MM.1S (cell line): Measurements from ENCODE around the gene IL33.

Source experiments
- DNase-seq: peaks from one replicate; pipeline ENCODE4 v3.0.0-alpha.2; 2015
- H2AFZ ChIP-seq: fragments of 300-600 bp; sonication (generic); 2 replicates; pipeline ENCODE4 v1.6.0; 2016; ENCODE audit warnings: antibody characterized with exemption, low read length
- H3F3A ChIP-seq: fragments of 300-600 bp; sonication (generic); 2 replicates; pipeline ENCODE4 v1.6.1; 2016; ENCODE audit warnings: mild to moderate bottlenecking, antibody characterized with exemption, low read length, moderate library complexity, mixed read lengths; ENCODE audit not compliant: insufficient read depth
- H3K27ac ChIP-seq: fragments of 300-600 bp; sonication (generic); 2 replicates; pipeline ENCODE4 v1.5.1; 2016; ENCODE audit warnings: mild to moderate bottlenecking, low read length
- H3K27me3 ChIP-seq: fragments of 300-600 bp; sonication (generic); replicated peaks from 2 replicates; pipeline ENCODE4 v1.6.0; 2016; ENCODE audit warnings: low read length; ENCODE audit not compliant: insufficient read depth
- H3K36me3 ChIP-seq: fragments of 300-600 bp; sonication (generic); replicated peaks from 2 replicates; pipeline ENCODE4 v1.6.1; 2016; ENCODE audit warnings: mild to moderate bottlenecking, low read length, mixed read lengths; ENCODE audit not compliant: insufficient read depth
- H3K4me1 ChIP-seq: fragments of 300-600 bp; sonication (generic); 2 replicates; pipeline ENCODE4 v1.6.1; 2016; ENCODE audit warnings: low read length, mixed read lengths
- H3K4me2 ChIP-seq: fragments of 300-600 bp; sonication (generic); 2 replicates; pipeline ENCODE4 v1.6.0; 2016; ENCODE audit warnings: low read depth, low read length
- H3K4me3 ChIP-seq: fragments of 300-600 bp; sonication (generic); 2 replicates; pipeline ENCODE4 v1.5.1; 2016; ENCODE audit warnings: low read length, mixed read lengths
- H3K79me2 ChIP-seq: fragments of 300-600 bp; sonication (generic); 2 replicates; pipeline ENCODE4 v1.6.1; 2016; ENCODE audit warnings: mixed run types, low read length, mixed read lengths
- H3K9ac ChIP-seq: fragments of 300-600 bp; sonication (generic); 2 replicates; pipeline ENCODE4 v1.6.1; 2016; ENCODE audit warnings: low read length, mixed read lengths
- H3K9me2 ChIP-seq: fragments of 300-600 bp; sonication (generic); replicated peaks from 2 replicates; pipeline ENCODE4 v1.6.1; 2016; ENCODE audit warnings: mild to moderate bottlenecking, low read length, mixed read lengths; ENCODE audit not compliant: insufficient read depth
- H3K9me3 ChIP-seq: fragments of 300-600 bp; sonication (generic); replicated peaks from 2 replicates; pipeline ENCODE4 v1.6.1; 2016; ENCODE audit warnings: mild to moderate bottlenecking, low read length, mixed read lengths; ENCODE audit not compliant: insufficient read depth
- H4K20me1 ChIP-seq: fragments of 300-600 bp; sonication (generic); 2 replicates; pipeline ENCODE4 v1.6.1; 2016; ENCODE audit warnings: mild to moderate bottlenecking, low read length, moderate library complexity, mixed read lengths; ENCODE audit not compliant: insufficient read depth
- CTCF ChIP-seq: fragments of 300-600 bp; sonication (generic); IDR thresholded peaks from 2 replicates; pipeline ENCODE4 v1.5.1; 2016; ENCODE audit warnings: antibody characterized with exemption, low read length, mixed read lengths
- EZH2 ChIP-seq: fragments of 300-600 bp; sonication (generic); optimal IDR thresholded peaks from 2 replicates; pipeline ENCODE3; 2017; ENCODE audit warnings: low read depth, mild to moderate bottlenecking, antibody characterized with exemption, low read length, mixed read lengths
- EZH2phosphoT487 ChIP-seq: fragments of 300-600 bp; sonication (generic); IDR thresholded peaks from 2 replicates; pipeline ENCODE4 v1.6.1; 2018; ENCODE audit warnings: antibody characterized with exemption, low read length

The IL33 gene

GRCh38 chr9:6277417-6277816 is 61.8 kb downstream of the IL33 start:
- Histone ChIP-seq H3F3A (no peaks in the 10 kb centered on the region), H3K9me3 (no peaks in the 10 kb centered on the region), H3K9ac (no peak overlapping the region), H3K9me2 (no peaks in the 10 kb centered on the region), H3K4me3 (no peak overlapping the region), H3K27ac (no peak overlapping the region), H3K79me2 (no peaks in the 10 kb centered on the region), H3K36me3 (no peaks in the 10 kb centered on the region), H4K20me1 (no peaks in the 10 kb centered on the region), H3K4me1 (no peaks in the 10 kb centered on the region), H2AFZ (no peak overlapping the region), H3K27me3 (no peaks in the 10 kb centered on the region), H3K4me2 (no peak overlapping the region)
- TF ChIP-seq CTCF (no peak), EZH2 (no peak), EZH2phosphoT487 (no peak)
- no peak for DNase-seq

GRCh38 chr9:6301858-6302257 is 86.3 kb downstream of the IL33 start:
- Histone ChIP-seq H3K4me1 (no peaks in the 10 kb centered on the region), H3K27ac (no peak overlapping the region), H3K27me3 (no peaks in the 10 kb centered on the region), H2AFZ (no peak overlapping the region), H3K9me2 (no peaks in the 10 kb centered on the region), H4K20me1 (no peaks in the 10 kb centered on the region), H3K36me3 (no peaks in the 10 kb centered on the region), H3F3A (no peaks in the 10 kb centered on the region), H3K4me3 (no peak overlapping the region), H3K9me3 (no peaks in the 10 kb centered on the region), H3K79me2 (no peaks in the 10 kb centered on the region), H3K4me2 (no peak overlapping the region), H3K9ac (no peak overlapping the region)
- no peak for DNase-seq
- no peak for TF ChIP-seq CTCF
- TF ChIP-seq EZH2phosphoT487, result no peak
- no peak for TF ChIP-seq EZH2

GRCh38 chr9:6302417-6302816 is 86.8 kb downstream of the IL33 start:
- Histone ChIP-seq H4K20me1 (no peaks in the 10 kb centered on the region), H3K36me3 (no peaks in the 10 kb centered on the region), H3K27me3 (no peaks in the 10 kb centered on the region), H3K4me2 (no peak overlapping the region), H2AFZ (no peak overlapping the region), H3K9ac (no peak overlapping the region), H3K4me1 (no peaks in the 10 kb centered on the region), H3K4me3 (no peak overlapping the region), H3K79me2 (no peaks in the 10 kb centered on the region), H3K9me3 (no peaks in the 10 kb centered on the region), H3K9me2 (no peaks in the 10 kb centered on the region), H3F3A (no peaks in the 10 kb centered on the region), H3K27ac (no peak overlapping the region)
- no peak for TF ChIP-seq CTCF
- no peak for TF ChIP-seq EZH2
- no peak for TF ChIP-seq EZH2phosphoT487
- no peak for DNase-seq

GRCh38 chr9:6304232-6304631 is 88.6 kb downstream of the IL33 start:
- Histone ChIP-seq H3K27ac (no peak overlapping the region), H3K4me1 (no peaks in the 10 kb centered on the region), H3K4me3 (no peak overlapping the region), H3K9ac (no peak overlapping the region), H3K9me2 (no peaks in the 10 kb centered on the region), H3F3A (no peaks in the 10 kb centered on the region), H4K20me1 (no peaks in the 10 kb centered on the region), H3K79me2 (no peaks in the 10 kb centered on the region), H3K9me3 (no peaks in the 10 kb centered on the region), H3K4me2 (no peak overlapping the region), H2AFZ (no peak overlapping the region), H3K36me3 (no peaks in the 10 kb centered on the region), H3K27me3 (no peaks in the 10 kb centered on the region)
- TF ChIP-seq EZH2phosphoT487 (no peak), CTCF (no peak), EZH2 (no peak)
- no peak for DNase-seq
